Pancreas (tissue), 10 donors: ENCODE data around the gene ADAMTS9. TPM values are rescaled to one million over a fixed set of nuclear protein-coding genes. Genes with fewer than 3 reads are reported as not detected.

Source experiments
- ATAC-seq, 4 donors: fragments of 200-7000 bp; cut with Tn5 transposase; one replicate each; pipeline versions ENCODE4 v1.8.0 to v1.9.1; 2020; ENCODE audit warnings: mild to moderate bottlenecking in 4 of 4, moderate library complexity in 4 of 4
- DNase-seq, 6 donors: peaks; one replicate each; pipeline ENCODE4 v3.0.0-alpha.2; 2020
- FAIRE-seq: peaks from 2 replicates; lab custom pipeline; 2012; peaks lifted over from hg19 to GRCh38; lab: Jason Lieb, UNC
- H3K27ac ChIP-seq, 4 donors: fragments of 200-600 bp; sonication (generic); 1 replicate in 3 of 4; 2 replicates in 1 of 4; pipeline versions ENCODE4 v1.5.0 to v1.8.0; 2020
- H3K27me3 ChIP-seq, 4 donors: fragments of 200-600 bp; one replicate each; pipeline ENCODE4 v1.8.0; 2021
- H3K36me3 ChIP-seq, 3 donors: fragments of 200-600 bp; sonication (generic) in 1 of 3; one replicate each; pipeline versions ENCODE4 v1.5.0 to v1.8.0; 2020 to 2021
- H3K4me1 ChIP-seq, 3 donors: fragments of 200-600 bp; one replicate each; pipeline ENCODE4 v1.8.0; 2021
- H3K4me3 ChIP-seq, 4 donors: fragments of 200-600 bp; sonication (generic) in 2 of 4; one replicate each; pipeline versions ENCODE4 v1.5.0 to v1.8.0; 2020 to 2021
- H3K9me3 ChIP-seq, 4 donors: fragments of 200-600 bp; one replicate each; pipeline ENCODE4 v1.8.0; 2021
- CTCF ChIP-seq, 4 donors: fragments of 200-600 bp; sonication (generic) in 3 of 4; IDR thresholded peaks; one replicate each; pipeline versions ENCODE4 v1.5.0 to v1.8.0; 2021; ENCODE audit warnings: antibody characterized with exemption in 4 of 4
- WGBS, 2 donors: extraction: QIAGEN DNeasy Blood & Tissue Kit; methylation state at CpG; one replicate each; pipeline ENCODE4 v1.1.7; 2013; 5-methylcytosine and 5-hydroxymethylcytosine counted together
- intact Hi-C, 3 donors: fragments of 100-400 bp; cut with DNase I; formaldehyde crosslinking; loops; one replicate each; pipeline versions ENCODE4 v1.11.1 to v1.14.2; 2022
- polyA plus RNA-seq, 2 donors: library from polyadenylated mRNA; stranded (reverse); fragments of 200-250 nt; gene quantifications; one replicate each; pipeline ENCODE4 v1.2.3, GENCODE V29; 2013
- total RNA-seq, 6 donors: library from RNA; stranded (reverse); fragmentation: NEBNext Ultra II Directional in 4 of 6; extraction: Animal tissue kit (Norgen Biotek cat#: 25700) in 4 of 6; gene quantifications; one replicate each; pipeline versions ENCODE4 v1.2.1 to v1.2.4, GENCODE V29; 2021 to 2023
- donor health status: healthy with polysubstance abuse.
- donor health status: DM: no; HTN: no; CAD: no; lungs with moderate emphysema.
- donor health status: DM: no; HTN: no; CAD: no.
- donor health status: control.
- donor health status: control.
- donor health status: Bipolar disorder and iron deficiency.
- donor health status: DM: yes; HTN: yes; CAD: no.
- donor health status: DM: no; HTN: no; CAD: no.
- donor health status: DM: no; HTN: no; CAD: no.
- donor health status: DM: yes; HTN: yes; CAD: no.

The ADAMTS9 gene
- total and polyA plus RNA-seq, 8 donors, result 11.4 to 34.7 (median 16.2) TPM

- Histone ChIP-seq H3K27ac (peak overlapping the region in 1 of 4 donors; percentile 16), H3K27me3 (no peaks in the 10 kb centered on the region), H3K4me3 (no peak overlapping the region), H3K36me3 (no peaks in the 10 kb centered on the region), H3K9me3 (no peaks in the 10 kb centered on the region), H3K4me1 (peaks cover 0 to 6% (median 0%) of the 10 kb centered on the region in 3 donors)
- DNase-seq (no peak), ATAC-seq (peak in 2 of 4 donors; percentile 13 to 62), FAIRE-seq (no peak)
- TF ChIP-seq CTCF (IDR thresholded peaks at IDR 0.05), result no peak
- intact Hi-C loops, result no loop called here
- WGBS, 2 donors, result 51 to 58% methylated on average over 7 of the region's 7 CpGs
Measured at GRCh38 chr3:64554096-64554920, 133.5 kb downstream of the ADAMTS9 start.

GRCh38 chr3:64552966-64553365, 134.8 kb downstream of the ADAMTS9 start:
- H3K27me3 ChIP-seq, result no peaks in the 10 kb centered on the region
- H3K4me1 ChIP-seq, result peaks cover 0 to 6% (median 0%) of the 10 kb centered on the region in 3 donors
- intact Hi-C loops, result no loop called here
- H3K36me3 ChIP-seq, result no peaks in the 10 kb centered on the region
- H3K27ac ChIP-seq, result no peak overlapping the region
- FAIRE-seq (no peak), DNase-seq (no peak), ATAC-seq (no peak)
- WGBS, 2 donors, result 79 to 81% methylated on average over 2 of the region's 2 CpGs
- no peak overlapping the region for H3K4me3 ChIP-seq
- no peak for TF ChIP-seq CTCF (IDR thresholded peaks at IDR 0.05)
- no peaks in the 10 kb centered on the region for H3K9me3 ChIP-seq

- H3K4me3 ChIP-seq, result no peak overlapping the region
- intact Hi-C loops, result no loop called here
- peaks cover 0 to 6% (median 0%) of the 10 kb centered on the region in 3 donors for H3K4me1 ChIP-seq
- no peaks in the 10 kb centered on the region for H3K36me3 ChIP-seq
- WGBS, 2 donors, result 62% methylated on average over 2 of the region's 2 CpGs
- FAIRE-seq, result no peak
- no peak for ATAC-seq
- TF ChIP-seq CTCF (IDR thresholded peaks at IDR 0.05), result no peak
- no peaks in the 10 kb centered on the region for H3K9me3 ChIP-seq
- DNase-seq, result no peak
- no peak overlapping the region for H3K27ac ChIP-seq
- no peaks in the 10 kb centered on the region for H3K27me3 ChIP-seq
Measured at GRCh38 chr3:64552160-64552559, 135.6 kb downstream of the ADAMTS9 start.

GRCh38 chr3:64551697-64552096, 136.1 kb downstream of the ADAMTS9 start:
- no peak for FAIRE-seq
- H3K4me3 ChIP-seq, result no peak overlapping the region
- H3K36me3 ChIP-seq, result peaks cover 0 to under 1% (median 0%) of the 10 kb centered on the region in 3 donors
- no peak for ATAC-seq
- no peak for TF ChIP-seq CTCF (IDR thresholded peaks at IDR 0.05)
- WGBS, 2 donors, result 88 to 100% methylated on average over 1 of the region's 1 CpG
- DNase-seq, result no peak
- peaks cover 0 to 6% (median 0%) of the 10 kb centered on the region in 3 donors for H3K4me1 ChIP-seq
- intact Hi-C loops, result no loop called here
- H3K27me3 ChIP-seq, result no peaks in the 10 kb centered on the region
- no peak overlapping the region for H3K27ac ChIP-seq
- H3K9me3 ChIP-seq, result no peaks in the 10 kb centered on the region

GRCh38 chr3:64550745-64551144, 137.1 kb downstream of the ADAMTS9 start:
- Histone ChIP-seq H3K4me3 (no peak overlapping the region), H3K9me3 (no peaks in the 10 kb centered on the region), H3K36me3 (peaks cover 0 to 4% (median 0%) of the 10 kb centered on the region in 3 donors), H3K27me3 (no peaks in the 10 kb centered on the region), H3K4me1 (peaks cover 0 to 6% (median 0%) of the 10 kb centered on the region in 3 donors), H3K27ac (no peak overlapping the region)
- FAIRE-seq (no peak), DNase-seq (no peak), ATAC-seq (no peak)
- 90 to 93% methylated on average over 15 of the region's 15 CpGs for WGBS, 2 donors
- TF ChIP-seq CTCF (IDR thresholded peaks at IDR 0.05), result no peak
- intact Hi-C loops, result no loop called here
